Breast epithelium (tissue), 4 donors: Measurements from ENCODE around the gene MRO. TPM values are rescaled to one million over a fixed set of nuclear protein-coding genes. Genes with fewer than 3 reads are reported as not detected.

Source experiments
- DNase-seq, 2 donors: peaks; one replicate each; pipeline ENCODE4 v3.0.0-alpha.2; 2019; ENCODE audit warnings: low spot score in 2 of 2
- H3K27ac ChIP-seq, 2 donors: fragments of 200-600 bp; sonication (generic) in 1 of 2; one replicate each; pipeline ENCODE4 v1.5.1; 2016 to 2019; ENCODE audit warnings: mild to moderate bottlenecking in 1 of 2
- H3K27me3 ChIP-seq, 2 donors: fragments of 200-600 bp; sonication (generic) in 1 of 2; one replicate each; pipeline versions ENCODE4 v1.5.1 to v1.6.0; 2017 to 2019; ENCODE audit warnings: control low read depth in 1 of 2, mild to moderate bottlenecking in 1 of 2
- H3K36me3 ChIP-seq: fragments of 200-600 bp; one replicate; pipeline ENCODE4 v1.5.1; 2019
- H3K4me1 ChIP-seq, 2 donors: fragments of 200-600 bp; sonication (generic); one replicate each; pipeline ENCODE4 v1.5.1; 2016 to 2019; ENCODE audit warnings: control low read depth in 1 of 2
- H3K4me3 ChIP-seq, 3 donors: fragments of 200-600 bp; sonication (generic); 1 replicate in 2 of 3; 2 replicates in 1 of 3; pipeline ENCODE4 v1.5.1; 2016 to 2019; ENCODE audit warnings: mild to moderate bottlenecking in 3 of 3, moderate library complexity in 2 of 3
- H3K9me3 ChIP-seq, 2 donors: fragments of 200-600 bp; sonication (generic) in 1 of 2; one replicate each; pipeline ENCODE4 v1.5.1; 2016 to 2019; ENCODE audit warnings: control low read depth in 1 of 2
- POLR2A ChIP-seq: fragments of 450-650 bp; IDR thresholded peaks from one replicate; pipeline ENCODE4 v1.6.1; 2016; ENCODE audit warnings: antibody characterized with exemption, mild to moderate bottlenecking, moderate library complexity
- POLR2AphosphoS5 ChIP-seq, 3 donors: sonication (generic); formaldehyde crosslinking; IDR thresholded peaks; one replicate each; pipeline ENCODE4 v1.6.1; 2017; ENCODE audit warnings: antibody characterized with exemption in 3 of 3
- intact Hi-C: fragments of 100-400 bp; cut with DNase I; formaldehyde crosslinking; loops from one replicate; pipeline ENCODE4 v1.15.1; 2023; ENCODE audit warnings: low total_unique reads
- total RNA-seq, 3 donors: library from RNA; depleted of rRNA; stranded (reverse); fragments of >200 nt; gene quantifications; one replicate each; pipeline ENCODE4 v1.1.0, GENCODE V29; 2016
- TF ChIP-seq, protein P1 (sequence below), 3 donors: fragments of 450-650 bp; IDR thresholded peaks; one replicate each; pipeline ENCODE4 v1.5.1; 2016 to 2017; ENCODE audit warnings: antibody characterized with exemption in 3 of 3, mild to moderate bottlenecking in 3 of 3, moderate library complexity in 3 of 3

Gene MRO
- total RNA-seq = 1 to 10 TPM in 1 of 3 donors, under 1 TPM in 2; 0.59 to 3.0 (median 0.66) TPM

DNA sequence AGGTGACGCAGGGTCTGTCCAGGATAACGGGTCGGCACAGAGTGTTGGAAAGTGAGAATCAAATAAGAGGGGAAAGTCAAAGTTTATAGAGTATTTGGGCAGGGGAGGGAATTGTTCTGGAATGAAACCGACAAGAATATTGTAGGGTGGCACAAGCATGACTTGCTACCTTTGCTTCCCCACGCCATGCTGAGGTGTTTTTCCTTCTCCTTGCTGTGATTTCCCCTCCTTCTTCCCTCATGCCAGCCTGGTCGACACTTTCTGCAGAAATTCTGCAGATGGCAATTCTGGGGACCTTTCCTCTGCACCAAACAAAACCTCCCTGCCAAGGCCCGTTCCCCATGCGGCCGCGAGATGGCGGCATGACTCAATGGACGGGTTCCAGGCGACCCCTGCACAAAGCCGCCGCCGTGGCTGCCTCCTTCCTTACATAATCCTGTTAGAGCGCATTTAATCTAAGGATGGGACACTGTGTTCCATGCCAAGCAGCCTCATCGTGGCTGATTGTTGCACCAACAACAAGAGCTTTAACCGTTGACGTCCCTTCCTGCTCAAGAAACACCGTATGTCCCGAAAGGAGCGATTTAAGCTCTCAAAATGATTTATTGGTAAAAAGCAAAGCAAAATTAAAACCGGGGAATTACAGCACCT is at the start of gene MRO:
Gene MRO (minus strand): TSS at position 289 of the 651 bp plus-strand sequence. CDS start 10,616 bp downstream, outside the sequence.
- peak within 1 kb of the TSS in 1 of 2 donors; percentile 13 for H3K27ac ChIP-seq
- TF ChIP-seq POLR2A (no peak), POLR2AphosphoS5 (IDR thresholded peaks at IDR 0.05) (peak; percentile 27 to 64 (median 56))
- TF ChIP-seq, protein P1, sequence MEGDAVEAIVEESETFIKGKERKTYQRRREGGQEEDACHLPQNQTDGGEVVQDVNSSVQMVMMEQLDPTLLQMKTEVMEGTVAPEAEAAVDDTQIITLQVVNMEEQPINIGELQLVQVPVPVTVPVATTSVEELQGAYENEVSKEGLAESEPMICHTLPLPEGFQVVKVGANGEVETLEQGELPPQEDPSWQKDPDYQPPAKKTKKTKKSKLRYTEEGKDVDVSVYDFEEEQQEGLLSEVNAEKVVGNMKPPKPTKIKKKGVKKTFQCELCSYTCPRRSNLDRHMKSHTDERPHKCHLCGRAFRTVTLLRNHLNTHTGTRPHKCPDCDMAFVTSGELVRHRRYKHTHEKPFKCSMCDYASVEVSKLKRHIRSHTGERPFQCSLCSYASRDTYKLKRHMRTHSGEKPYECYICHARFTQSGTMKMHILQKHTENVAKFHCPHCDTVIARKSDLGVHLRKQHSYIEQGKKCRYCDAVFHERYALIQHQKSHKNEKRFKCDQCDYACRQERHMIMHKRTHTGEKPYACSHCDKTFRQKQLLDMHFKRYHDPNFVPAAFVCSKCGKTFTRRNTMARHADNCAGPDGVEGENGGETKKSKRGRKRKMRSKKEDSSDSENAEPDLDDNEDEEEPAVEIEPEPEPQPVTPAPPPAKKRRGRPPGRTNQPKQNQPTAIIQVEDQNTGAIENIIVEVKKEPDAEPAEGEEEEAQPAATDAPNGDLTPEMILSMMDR (IDR thresholded peaks at IDR 0.05) = peak; percentile 26 to 83 (median 72)
- no peaks in the 10 kb centered on the region for H3K27me3 ChIP-seq
- H3K36me3 ChIP-seq = no peaks in the 10 kb centered on the region
- H3K4me3 ChIP-seq = peak within 1 kb of the TSS; percentile 30 to 54 (median 38)
- peak; percentile 53 to 70 for DNase-seq
- peaks cover 0 to 13% of the 10 kb centered on the region in 2 donors for H3K4me1 ChIP-seq
- intact Hi-C loops = loop anchor here (10.0 kb wide), 1 partner anchor 1485 kb away; no protein-coding TSS in a partner anchor
- H3K9me3 ChIP-seq = no peaks in the 10 kb centered on the region

- H3K27ac ChIP-seq = no peak overlapping the region
- intact Hi-C loops = no loop called here
- no peaks in the 10 kb centered on the region for H3K36me3 ChIP-seq
- TF ChIP-seq POLR2A (no peak), POLR2AphosphoS5 (IDR thresholded peaks at IDR 0.05) (no peak)
- TF ChIP-seq, protein P1 (IDR thresholded peaks at IDR 0.05) = no peak
- no peak for DNase-seq
- no peaks in the 10 kb centered on the region for H3K27me3 ChIP-seq
- H3K4me3 ChIP-seq = no peak overlapping the region
- H3K9me3 ChIP-seq = no peaks in the 10 kb centered on the region
- H3K4me1 ChIP-seq = no peaks in the 10 kb centered on the region
These were observed 49.3 kb upstream of the MRO start for GRCh38 chr18:50869150-50869549.

DNA sequence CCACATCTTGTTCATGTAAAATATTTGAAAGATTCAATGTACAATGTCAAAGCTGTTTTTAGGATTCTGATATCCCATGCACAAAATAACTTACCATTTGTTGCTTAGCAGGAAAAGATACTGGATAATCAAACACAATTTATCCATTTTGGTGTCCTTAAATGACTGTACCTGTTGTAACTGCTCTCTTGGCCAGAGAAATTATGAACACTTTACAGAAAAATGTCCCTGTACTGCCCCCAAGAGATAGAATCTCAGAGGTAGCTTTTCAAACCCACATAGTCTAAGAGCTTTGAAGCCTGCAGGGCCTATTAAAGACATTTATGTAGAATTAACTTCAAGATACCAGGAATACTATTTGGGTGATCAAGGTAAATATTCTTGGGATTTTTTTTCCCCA is 46.9 kb upstream of the MRO start:
- H3K27me3 ChIP-seq = no peaks in the 10 kb centered on the region
- DNase-seq = no peak
- intact Hi-C loops = no loop called here
- TF ChIP-seq, protein P1 (IDR thresholded peaks at IDR 0.05) = no peak
- TF ChIP-seq POLR2AphosphoS5 (IDR thresholded peaks at IDR 0.05) (no peak), POLR2A (no peak)
- no peak overlapping the region for H3K27ac ChIP-seq
- H3K4me3 ChIP-seq = no peak overlapping the region
- no peaks in the 10 kb centered on the region for H3K9me3 ChIP-seq
- H3K36me3 ChIP-seq = no peaks in the 10 kb centered on the region
- H3K4me1 ChIP-seq = no peaks in the 10 kb centered on the region

- Histone ChIP-seq H3K4me3 (no peak overlapping the region), H3K27me3 (no peaks in the 10 kb centered on the region), H3K27ac (no peak overlapping the region), H3K36me3 (no peaks in the 10 kb centered on the region), H3K9me3 (no peaks in the 10 kb centered on the region), H3K4me1 (no peaks in the 10 kb centered on the region)
- intact Hi-C loops = no loop called here
- TF ChIP-seq, protein P1 (IDR thresholded peaks at IDR 0.05) = no peak
- TF ChIP-seq POLR2AphosphoS5 (IDR thresholded peaks at IDR 0.05) (no peak), POLR2A (no peak)
- no peak for DNase-seq
These were observed 44.1 kb upstream of the MRO start for GRCh38 chr18:50863840-50864375.

- H3K4me1 ChIP-seq = no peaks in the 10 kb centered on the region
- H3K9me3 ChIP-seq = no peaks in the 10 kb centered on the region
- no peaks in the 10 kb centered on the region for H3K36me3 ChIP-seq
- H3K27ac ChIP-seq = no peak overlapping the region
- H3K27me3 ChIP-seq = no peaks in the 10 kb centered on the region
- intact Hi-C loops = no loop called here
- DNase-seq = no peak
- H3K4me3 ChIP-seq = no peak overlapping the region
- TF ChIP-seq POLR2AphosphoS5 (IDR thresholded peaks at IDR 0.05) = no peak
- TF ChIP-seq POLR2A = no peak
- TF ChIP-seq, protein P1 (IDR thresholded peaks at IDR 0.05) = no peak
These were observed 42.6 kb upstream of the MRO start for GRCh38 chr18:50862401-50862800.
